ENCODE results near the gene ACSS3.
A peak's percentile ranks its signal among the peaks of the same experiment; 100 is the strongest.
"Not testable (repeated sequence)": the region's sequence is repeated elsewhere in the genome, so short reads cannot be mapped to it uniquely, and the experiment has no call there.

The ACSS3 gene

DNA sequence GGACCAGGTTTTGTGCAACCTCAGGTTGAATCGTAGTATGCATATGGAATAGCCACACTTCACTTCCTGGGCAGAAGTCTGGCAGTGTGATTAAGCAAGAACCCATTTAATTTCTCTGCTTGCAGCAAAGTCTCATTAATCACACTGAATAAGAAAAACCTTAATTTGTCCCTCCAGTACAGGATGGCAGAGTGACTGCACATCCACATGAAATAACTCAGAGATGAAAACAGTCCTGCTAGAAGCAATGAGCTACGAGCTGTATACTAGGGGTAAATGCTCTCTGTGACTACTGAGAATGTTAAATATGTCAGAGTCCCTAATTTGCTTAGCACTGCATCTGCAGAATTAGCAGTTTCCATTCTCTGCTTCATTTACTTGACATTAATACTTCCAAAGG, 88.9 kb downstream of the ACSS3 start:
- DNase-seq (ENCODE audit: low spot score), result no peak

DNA sequence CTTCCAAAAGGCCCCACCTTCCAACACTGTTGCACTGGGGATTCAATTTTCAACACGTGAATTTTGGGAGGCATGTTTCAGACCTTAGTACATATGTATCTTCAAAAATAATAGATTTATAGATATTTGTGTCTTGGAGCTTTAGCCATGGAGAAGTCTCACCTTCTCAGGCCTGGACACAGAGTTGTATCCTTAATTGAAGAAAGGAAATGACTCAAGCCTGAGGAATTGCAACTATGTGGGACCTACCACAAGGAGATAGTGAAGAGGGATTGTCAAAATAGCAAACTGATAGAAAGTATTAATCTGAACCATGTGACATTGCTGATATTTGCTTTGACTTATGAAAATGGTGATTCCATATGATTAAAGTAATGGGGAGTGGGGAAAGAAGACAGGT, 89.8 kb downstream of the ACSS3 start:
- DNase-seq (ENCODE audit: low spot score), result no peak

DNA sequence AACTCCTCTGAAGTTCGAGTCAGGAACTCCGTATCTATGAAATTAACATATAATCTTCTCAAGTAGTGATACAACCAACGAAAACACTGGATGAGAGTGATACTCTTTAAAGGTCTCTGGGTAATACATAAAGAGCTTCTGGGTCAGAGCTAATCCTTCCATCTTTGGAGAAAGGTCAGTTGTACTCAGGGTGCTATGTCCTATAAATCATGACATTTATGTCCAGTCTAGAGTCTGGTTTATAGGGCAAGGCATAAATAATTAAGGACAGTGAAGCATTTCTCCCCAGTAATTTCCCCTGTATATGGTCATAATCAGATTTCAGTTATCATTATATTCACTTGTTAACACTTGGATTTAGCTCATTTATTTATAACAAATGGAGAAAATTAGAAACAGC, 90.6 kb downstream of the ACSS3 start:
- peak; percentile 7 for DNase-seq (ENCODE audit: low spot score)

DNA sequence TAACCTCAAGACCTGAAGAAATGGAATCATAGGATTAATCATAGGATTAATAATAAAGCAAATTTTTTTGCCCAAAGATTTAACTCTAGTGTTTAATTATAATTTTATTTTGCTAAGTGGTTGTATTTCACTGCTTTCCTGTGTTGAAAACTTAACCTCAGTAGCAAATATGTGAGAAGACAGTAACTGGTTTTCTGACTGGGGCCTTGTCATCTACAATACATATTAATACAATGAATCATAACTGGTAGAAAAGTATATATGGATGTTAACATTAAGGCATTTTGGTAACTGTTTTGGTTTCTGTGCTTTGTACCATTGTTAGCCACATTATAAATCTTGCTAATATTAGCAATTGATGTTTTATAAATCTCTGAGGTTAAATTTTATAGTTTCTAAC, 92.2 kb downstream of the ACSS3 start:
- no peak for DNase-seq (ENCODE audit: low spot score)

DNA sequence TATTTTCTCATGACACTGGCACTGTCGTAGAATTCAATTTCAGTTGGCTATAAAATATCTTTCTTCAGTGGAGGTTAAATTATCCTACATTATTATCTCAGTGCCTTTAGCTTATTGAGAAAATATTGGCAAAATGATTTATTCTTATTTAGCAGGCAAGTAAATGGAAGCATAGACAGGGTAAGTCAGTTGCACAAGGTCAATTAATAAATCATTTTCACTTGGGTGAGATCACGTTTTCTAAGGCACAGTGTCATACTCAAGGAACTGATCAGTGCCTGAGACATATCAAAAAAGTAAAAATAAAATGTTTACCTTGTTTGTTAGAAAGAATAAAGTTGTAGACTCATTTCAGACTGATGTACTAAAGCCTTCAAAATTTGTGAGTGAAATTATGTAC, 95.0 kb downstream of the ACSS3 start:
- DNase-seq (ENCODE audit: low spot score), result no peak

DNA sequence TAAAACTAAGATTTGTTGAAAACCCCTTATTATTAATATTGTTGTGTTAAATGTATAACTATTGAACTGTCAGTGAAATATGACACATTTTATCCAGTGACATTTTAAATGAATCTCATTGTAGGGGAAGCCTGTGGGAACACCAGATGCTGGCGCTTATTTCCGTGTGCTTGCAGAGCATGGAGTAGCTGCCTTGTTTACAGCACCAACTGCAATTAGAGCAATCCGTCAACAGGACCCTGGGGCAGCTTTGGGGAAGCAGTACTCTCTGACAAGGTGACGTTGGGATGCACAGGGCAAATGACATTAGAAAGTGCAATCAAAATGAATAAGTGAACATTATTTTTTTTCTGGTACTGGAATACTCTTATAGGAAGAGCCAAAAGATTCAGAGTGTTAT, 96.8 kb downstream of the ACSS3 start:
- no peak for DNase-seq (ENCODE audit: low spot score)

DNA sequence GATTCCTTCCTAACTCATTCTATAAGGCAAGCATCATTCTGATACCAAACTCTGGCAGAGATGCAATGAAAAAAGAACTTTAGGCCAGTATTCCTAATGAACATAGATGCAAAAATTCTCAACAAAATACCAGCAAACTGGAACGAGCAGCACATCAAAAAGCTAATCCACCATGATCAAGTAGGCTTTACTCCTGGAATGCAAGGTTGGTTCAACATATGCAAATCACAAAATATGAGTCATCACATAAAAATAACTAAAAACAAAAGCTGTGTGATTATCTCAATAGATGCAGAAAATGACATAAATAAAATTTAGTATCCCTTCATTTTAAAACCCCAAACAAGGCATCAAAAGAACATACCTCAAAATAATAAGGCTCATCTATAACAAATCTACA, 98.9 kb downstream of the ACSS3 start:
- DNase-seq (ENCODE audit: low spot score), result no peak

DNA sequence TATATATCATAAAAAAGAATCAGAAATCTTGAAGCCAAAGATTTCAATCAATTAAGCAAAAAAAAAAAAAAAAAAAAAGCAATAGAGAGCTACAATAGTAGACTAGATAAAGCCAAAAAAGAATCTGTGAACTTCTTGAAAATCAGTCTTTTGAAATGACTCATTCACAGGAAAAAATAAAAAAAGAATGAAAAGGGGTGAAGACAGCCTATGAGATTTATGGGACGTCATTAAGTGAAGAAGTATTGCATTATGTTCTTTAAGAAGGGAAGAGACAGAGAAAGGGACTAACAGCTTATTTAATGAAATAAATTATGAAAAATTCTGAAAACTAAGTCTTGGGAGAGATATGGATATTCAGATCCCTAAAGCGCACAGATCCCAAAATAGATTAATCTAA, 103.8 kb downstream of the ACSS3 start:
- DNase-seq (ENCODE audit: low spot score), result peak; percentile 10

DNA sequence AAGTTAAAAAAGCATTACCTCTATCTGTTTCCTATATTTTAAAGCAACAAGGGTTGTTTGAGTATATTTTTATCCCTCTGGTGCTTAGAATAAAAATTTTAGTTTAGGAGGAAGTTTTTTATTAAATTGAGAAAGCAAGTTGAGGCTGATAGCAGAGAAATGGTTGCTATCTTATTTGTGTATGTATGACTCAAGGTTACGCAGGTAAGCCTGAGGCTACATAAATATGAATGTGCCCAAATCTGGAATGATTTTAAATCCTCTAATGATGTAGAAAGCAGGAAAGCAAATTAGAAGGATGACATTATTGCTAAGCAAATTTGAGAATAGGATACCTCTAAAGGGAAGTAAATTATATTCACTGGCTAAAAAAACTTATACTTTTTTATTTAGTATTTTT, 109.8 kb downstream of the ACSS3 start:
- no peak for DNase-seq (ENCODE audit: low spot score)

DNA sequence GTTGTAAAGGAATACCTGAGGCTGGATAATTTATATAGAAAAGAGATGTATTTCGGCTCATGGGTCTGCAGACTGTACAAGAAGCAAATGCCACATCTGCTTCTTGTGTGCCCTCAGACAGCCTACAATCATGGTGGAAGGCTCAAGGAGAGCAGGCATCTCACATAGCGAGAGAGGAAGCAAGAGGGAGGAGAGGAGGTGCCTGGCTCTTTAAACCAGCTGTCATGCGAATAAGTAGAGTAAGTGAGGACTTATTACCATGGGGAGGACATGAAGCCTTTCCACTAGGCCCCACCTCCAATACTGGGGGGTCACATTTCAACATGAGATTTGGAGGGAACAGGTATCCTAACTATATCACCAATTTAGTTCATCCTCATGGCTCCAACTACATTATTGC, 118.7 kb downstream of the ACSS3 start:
- no peak for DNase-seq (ENCODE audit: low spot score)

DNA sequence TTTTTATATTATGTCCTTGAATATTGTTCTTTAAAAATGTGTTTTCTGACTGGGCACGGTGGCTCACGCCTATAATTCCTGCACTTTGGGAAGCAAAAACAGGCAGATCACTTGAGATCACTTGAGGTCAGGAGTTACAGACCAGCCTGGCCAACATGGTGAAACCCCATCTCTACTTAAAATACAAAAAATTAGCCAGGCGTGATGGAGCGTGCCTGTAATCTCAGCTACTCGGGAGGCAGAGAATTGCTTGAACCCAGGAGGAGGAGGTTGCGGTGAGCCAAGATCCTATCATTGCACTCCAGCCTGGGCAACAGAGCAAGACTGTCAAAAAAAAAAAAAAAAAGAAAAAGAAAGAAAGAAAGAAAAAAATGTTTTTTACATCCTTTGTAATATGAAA, 122.7 kb downstream of the ACSS3 start:
- DNase-seq (ENCODE audit: low spot score), result not testable (repeated sequence)

DNA sequence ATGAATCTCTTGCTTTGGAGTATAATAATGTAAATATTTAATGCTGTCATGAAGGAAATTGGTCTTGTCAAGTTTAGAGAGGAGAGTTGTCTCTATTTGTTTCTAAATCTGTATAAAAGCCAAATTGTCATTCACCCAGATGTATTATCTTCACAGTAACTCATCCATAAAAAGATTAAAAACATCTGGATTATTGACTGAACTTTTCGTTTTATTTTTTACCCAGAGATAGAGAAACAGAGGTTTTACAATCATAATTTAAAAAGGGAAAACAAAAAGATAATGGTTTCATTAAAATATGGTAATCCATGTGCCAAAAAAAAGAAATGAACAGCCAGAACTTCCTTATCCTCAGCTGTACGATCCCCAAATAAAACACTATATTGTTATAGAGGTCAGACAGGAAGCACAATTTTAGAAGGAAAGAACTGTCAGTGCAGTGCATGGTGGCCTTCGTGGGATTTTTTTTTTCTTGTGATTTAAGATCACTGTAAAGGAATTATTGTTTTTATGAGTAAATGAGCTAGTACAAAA, 125.9 kb downstream of the ACSS3 start:
- DNase-seq (ENCODE audit: low spot score), result no peak

DNA sequence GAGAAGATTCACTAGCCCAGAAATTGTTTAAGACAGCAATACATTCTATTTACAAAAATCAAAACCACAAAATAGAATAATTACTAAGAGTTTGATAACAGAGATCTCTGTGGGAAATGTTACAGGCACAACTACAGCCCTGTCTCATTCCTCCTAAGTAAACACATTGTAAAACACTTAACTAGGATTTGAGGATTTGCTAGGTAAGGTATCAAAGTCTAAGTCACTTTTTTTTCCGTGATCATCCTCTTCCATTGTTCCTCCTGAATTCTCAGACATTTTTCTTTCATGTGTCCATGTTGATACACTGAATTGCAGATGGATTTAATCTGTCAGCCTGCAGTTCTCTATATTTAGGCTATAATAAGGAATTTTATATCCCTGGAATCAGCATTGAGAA, 127.5 kb downstream of the ACSS3 start:
- DNase-seq (ENCODE audit: low spot score), result no peak

DNA sequence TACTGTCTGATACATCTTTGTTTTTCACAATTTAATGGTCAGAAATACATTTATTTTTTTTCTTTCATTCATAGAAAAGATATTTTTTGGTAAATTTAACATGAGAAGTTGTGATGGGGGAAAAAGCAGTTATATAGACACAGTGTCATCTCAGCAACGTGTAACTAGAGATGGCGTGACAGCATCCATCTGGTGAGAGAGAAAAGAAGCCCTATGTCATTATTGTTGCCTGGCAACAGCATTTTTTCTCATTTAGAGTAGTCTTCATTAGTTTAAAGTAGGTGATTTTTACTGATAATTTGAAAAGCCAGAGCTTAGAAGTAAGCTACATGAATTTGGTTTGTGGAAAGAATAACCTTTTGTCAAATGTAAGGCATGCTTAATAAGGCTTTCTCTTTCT, 128.6 kb downstream of the ACSS3 start:
- DNase-seq (ENCODE audit: low spot score), result no peak

DNA sequence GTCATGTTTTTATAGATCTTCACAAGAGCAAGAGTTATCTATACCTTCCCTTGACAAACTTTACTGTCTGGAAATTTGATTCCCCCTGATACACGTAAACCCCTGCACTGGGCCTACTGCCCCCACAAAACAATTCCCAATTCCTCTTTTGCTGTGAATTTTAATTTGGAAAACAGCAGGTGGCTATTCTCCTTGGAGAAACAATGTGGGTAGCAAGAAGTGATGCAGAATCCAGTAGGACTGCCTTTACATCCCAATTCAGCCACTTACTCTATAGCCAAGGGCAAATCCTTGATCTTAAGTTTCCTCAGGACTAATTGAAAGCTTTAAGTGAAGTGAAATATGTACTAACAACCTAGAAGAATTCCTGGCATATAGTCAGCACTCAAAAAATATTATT, 129.3 kb downstream of the ACSS3 start:
- DNase-seq (ENCODE audit: low spot score), result no peak

DNA sequence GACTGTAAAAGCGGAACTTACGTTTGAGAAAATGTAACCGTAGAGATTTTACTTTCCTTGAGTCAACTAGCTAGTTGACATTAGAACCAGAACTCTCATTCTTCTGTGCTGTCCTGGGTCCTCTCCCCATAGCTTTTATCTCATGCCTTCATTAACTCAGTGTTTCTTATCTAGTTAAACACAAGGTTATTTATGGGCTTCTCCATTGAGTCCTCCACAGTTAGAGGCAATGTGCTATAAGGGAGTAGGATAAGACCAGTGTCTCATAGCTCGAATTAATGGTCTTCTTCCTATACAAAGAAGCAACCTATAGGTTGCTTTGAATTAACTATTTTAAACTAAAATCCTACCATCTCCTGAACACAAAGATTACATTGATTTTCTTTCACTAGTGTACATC, 129.8 kb downstream of the ACSS3 start:
- peak; percentile 52 for DNase-seq (ENCODE audit: low spot score)

DNA sequence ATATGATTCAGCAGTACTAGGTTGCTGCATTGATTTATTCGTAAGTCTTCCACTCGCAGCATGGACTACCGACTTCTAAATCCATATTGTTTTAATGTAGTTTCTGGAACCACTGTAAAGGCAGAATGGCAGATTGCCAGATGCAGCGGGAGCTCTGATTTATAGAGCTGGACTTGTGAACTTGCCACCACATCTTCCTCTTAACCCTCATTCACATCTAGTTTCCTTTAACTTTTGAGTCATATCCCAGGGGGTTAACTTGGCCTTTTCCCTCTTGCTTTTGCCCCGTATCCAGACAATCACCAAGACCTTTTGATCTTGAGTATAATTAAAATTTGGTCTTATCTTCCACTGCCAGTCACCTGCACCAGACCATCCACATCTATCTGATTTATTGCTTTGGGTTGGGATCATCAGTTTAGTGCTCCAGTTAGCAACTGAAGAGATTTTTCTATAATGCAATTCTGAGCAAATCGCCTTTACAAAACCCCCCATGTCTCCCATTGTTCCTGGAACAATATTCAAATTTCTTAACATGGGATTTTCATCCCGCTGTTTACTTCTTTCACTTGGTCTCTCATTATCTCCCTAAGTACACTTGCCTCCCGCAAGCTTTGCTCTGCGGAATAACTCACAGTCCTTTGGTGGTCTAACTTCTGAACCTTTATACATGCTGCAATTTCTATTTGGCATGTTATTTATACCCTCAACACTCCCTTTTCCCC, 130.5 kb downstream of the ACSS3 start:
- DNase-seq (ENCODE audit: low spot score), result peak; percentile 91

DNA sequence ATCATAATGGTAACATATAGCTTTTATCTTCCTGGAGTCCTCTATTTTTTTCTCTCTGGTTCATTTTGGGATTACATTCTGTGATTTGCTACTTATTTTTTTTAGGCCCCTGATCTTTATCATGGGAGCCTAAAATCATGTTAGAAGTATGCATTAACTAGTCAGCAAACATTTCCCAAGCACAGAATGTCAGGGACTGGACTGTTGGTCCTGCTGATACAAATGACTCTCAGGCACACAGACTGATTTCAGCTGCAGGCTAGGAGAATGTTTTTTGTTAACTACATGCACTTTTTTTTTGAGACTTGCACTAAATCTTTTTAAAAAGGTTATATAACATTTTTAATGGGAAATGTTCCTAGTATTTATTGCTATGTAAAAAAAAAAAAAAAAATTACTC, 131.1 kb downstream of the ACSS3 start:
- peak; percentile 52 for DNase-seq (ENCODE audit: low spot score)

DNA sequence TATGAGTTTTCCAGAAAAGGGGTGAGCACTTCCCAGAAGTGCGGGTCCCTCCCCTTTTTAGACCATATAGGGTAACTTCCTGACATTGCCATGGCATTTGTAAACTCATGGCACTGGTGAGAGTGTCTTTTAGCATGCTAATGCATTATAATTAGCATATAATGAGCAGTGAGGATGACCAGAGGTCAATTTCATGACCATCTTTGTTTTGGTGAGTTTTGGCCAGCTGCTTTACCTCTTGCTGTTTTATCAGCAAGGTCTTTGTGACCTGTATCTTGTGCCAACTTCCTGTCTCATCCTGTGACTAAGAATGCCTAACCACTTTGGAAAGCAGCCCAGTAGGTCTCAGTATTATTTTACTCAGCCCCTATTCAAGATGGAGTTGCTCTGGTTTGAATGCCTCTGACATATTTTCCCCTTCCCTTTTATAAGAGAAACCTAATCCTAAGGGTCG, 131.9 kb downstream of the ACSS3 start:
- peak; percentile 1 for DNase-seq (ENCODE audit: low spot score)

DNA sequence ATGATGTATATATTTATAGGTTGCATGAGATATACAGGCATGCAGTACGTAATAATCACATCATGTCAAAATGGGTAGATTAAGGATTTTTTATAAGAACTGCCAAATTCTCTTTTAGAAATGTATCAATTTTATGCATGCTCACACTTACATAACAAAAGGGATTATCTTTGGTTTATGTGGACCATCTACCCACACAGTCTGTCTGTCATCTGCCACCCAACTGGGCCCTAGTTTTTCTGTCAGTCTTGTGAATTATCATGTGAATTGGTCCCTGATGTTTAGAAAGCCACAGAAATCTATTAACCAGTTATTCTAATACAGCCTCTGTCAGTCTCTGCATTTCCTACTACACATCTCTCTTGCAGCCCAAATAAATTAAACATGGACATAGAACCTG, 133.4 kb downstream of the ACSS3 start:
- DNase-seq (ENCODE audit: low spot score), result no peak

DNA sequence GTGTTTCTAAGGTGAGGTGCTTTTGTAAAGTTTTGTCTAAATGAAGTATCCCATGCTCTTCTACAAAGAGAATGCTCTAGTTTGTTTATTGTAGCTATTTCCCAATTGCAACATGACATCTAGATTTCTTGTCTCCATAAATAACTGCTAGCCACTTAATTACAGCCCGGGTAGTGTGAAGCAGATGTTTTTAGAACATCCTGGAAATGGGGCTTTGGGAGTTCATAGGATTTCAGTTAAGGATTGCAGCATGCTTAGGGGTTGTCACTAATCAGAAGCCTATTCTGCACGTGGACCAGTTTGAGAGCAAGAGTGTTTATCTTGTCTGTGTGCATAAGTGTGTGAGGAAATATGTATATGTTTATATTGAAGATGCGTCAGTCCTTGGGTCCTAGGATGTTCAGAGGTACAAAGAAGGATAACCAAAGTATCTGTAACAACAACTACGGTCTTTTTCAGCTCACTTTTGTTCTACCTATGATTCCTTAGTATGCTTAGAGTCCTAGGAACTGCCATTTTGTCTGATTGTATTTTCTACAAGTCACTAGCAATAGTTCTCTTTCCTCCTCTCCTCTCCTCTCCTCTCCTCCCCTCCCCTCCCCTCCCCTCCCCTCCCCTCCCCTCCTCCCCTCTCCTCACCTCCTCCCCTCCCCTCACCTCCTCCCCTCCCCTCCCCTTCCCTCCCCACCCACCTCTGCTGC, 135.3 kb downstream of the ACSS3 start:
- DNase-seq (ENCODE audit: low spot score), result no peak

DNA sequence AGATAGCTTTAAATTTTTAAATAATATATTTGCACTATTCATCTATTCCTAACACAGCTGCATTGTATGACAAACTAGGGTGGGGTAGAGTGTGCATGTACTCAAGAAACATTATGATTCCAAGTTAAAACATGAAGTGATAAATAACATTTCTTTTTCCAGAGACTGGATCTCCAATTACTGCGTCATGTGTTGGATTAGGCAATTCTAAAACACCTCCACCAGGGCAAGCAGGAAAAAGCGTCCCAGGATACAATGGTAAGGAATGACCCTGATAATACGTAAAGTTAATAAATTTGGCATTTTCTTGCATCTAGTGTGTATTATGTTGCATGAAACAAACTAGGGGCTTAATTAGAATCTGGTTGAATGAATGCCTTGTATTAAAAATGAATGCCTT, 138.9 kb downstream of the ACSS3 start:
- no peak for DNase-seq (ENCODE audit: low spot score)

DNA sequence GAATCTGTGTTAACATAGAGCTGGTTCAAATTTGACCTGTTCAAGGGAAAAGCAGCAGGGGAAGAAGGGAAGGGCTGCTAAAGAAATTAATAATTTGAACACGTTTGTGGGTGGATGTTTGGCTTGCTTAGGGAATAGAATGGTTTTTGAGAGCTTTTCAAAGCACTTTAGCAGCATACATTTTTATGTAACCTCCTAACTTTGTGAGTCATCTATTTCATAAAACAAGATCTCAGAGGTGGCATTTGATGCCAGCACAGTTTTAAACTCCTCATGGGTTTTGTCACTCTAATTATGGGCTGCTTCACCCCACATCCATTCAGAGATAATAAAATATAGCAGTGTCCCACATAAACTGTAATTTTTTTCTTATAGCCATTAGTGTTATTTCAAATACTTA, 143.8 kb downstream of the ACSS3 start:
- no peak for DNase-seq (ENCODE audit: low spot score)

Data from SK-N-DZ (cell line).